ENCODE data around the gene ZNF248. TPM values are rescaled to one million over a fixed set of nuclear protein-coding genes. Genes with fewer than 3 reads are reported as not detected.

Gene ZNF248
- total and polyA plus RNA-seq, 11 donors = 5.0 to 14.7 (median 9.1) TPM

DNA sequence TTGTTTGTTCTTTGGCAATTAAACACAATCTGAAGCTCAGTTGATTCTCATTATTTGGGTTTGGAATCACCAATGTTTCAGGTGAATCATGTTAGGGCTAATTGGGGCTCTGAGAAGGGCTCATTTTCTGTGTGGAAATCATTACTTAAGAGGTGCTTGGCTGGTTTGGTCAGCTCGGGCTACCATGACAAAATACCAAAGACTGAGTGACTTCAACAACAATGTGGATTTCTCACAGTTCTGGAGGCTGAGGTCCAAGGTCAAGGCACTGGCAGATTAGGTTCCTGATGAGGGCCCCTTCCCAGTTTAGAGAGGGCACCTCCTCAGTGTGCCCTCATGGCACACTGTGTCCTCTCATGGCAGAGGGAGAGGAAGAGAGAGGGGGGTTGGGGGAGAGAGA, 121.3 kb downstream of the ZNF248 start:
- intact Hi-C loops (cut with DNase I) = no loop called here
- Histone ChIP-seq H3K9me3 (peaks cover 0 to 5% (median 0%) of the 10 kb centered on the region in 12 donors), H3K27me3 (peaks cover 0 to 9% (median 0%) of the 10 kb centered on the region in 9 donors), H3K27ac (no peak overlapping the region), H3K4me1 (no peaks in the 10 kb centered on the region), H3K36me3 (no peaks in the 10 kb centered on the region), H3K4me3 (no peak overlapping the region)
- 29 to 58% (median 33%) methylated on average over 1 of the region's 1 CpG for WGBS, 4 donors
- DNase-seq (no peak), ATAC-seq (no peak)
- TF ChIP-seq, protein P1, sequence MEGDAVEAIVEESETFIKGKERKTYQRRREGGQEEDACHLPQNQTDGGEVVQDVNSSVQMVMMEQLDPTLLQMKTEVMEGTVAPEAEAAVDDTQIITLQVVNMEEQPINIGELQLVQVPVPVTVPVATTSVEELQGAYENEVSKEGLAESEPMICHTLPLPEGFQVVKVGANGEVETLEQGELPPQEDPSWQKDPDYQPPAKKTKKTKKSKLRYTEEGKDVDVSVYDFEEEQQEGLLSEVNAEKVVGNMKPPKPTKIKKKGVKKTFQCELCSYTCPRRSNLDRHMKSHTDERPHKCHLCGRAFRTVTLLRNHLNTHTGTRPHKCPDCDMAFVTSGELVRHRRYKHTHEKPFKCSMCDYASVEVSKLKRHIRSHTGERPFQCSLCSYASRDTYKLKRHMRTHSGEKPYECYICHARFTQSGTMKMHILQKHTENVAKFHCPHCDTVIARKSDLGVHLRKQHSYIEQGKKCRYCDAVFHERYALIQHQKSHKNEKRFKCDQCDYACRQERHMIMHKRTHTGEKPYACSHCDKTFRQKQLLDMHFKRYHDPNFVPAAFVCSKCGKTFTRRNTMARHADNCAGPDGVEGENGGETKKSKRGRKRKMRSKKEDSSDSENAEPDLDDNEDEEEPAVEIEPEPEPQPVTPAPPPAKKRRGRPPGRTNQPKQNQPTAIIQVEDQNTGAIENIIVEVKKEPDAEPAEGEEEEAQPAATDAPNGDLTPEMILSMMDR (IDR thresholded peaks at IDR 0.05) = no peak
- TF ChIP-seq POLR2A (IDR thresholded peaks at IDR 0.05) = no peak

DNA sequence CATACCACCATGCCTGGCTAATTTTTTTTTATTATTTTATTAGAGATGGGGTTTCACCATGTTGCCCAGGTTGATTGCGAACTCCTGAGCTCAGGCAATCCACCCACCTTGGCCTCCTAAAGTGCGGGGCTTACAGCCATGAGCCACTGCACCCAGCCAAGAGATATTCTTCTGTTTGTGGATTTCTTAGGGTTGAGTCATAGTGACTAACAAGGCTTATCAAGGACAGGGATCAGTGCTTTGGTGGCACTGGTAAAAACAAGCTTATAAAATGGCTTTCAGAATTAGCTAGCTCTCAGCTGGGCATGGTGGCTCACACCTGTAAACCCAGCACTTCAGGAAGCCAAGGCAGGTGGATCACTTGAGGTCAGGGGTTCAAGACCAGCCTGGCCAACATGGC, 122.4 kb downstream of the ZNF248 start:
- intact Hi-C loops (cut with DNase I) = no loop called here
- no peak for ATAC-seq
- no peak overlapping the region for H3K27ac ChIP-seq
- H3K4me3 ChIP-seq = no peak overlapping the region
- peaks cover 0 to 5% (median 0%) of the 10 kb centered on the region in 12 donors for H3K9me3 ChIP-seq
- H3K4me1 ChIP-seq = no peaks in the 10 kb centered on the region
- DNase-seq = no peak
- peaks cover 0 to 9% (median 0%) of the 10 kb centered on the region in 9 donors for H3K27me3 ChIP-seq
- no peak for TF ChIP-seq POLR2A (IDR thresholded peaks at IDR 0.05)
- TF ChIP-seq, protein P1 (IDR thresholded peaks at IDR 0.05) = no peak
- WGBS, 4 donors = 68 to 85% (median 71%) methylated on average over 2 of the region's 2 CpGs
- no peaks in the 10 kb centered on the region for H3K36me3 ChIP-seq

Other genes starting within 250 kb of the ZNF248 start
- gene ZNF25, start 119.0 kb upstream of the ZNF248 start, total RNA-seq = 10 to 100 TPM; 10.7 to 20.2 (median 17.0) TPM
- gene ZNF25, start 119.0 kb upstream of the ZNF248 start, polyA plus RNA-seq = 1 to 10 TPM; 3.8 to 7.2 TPM
- gene ZNF33A, start 153.1 kb upstream of the ZNF248 start, total RNA-seq = 10 to 100 TPM; 15.6 to 29.7 (median 19.0) TPM
- gene ZNF33A, start 153.1 kb upstream of the ZNF248 start, polyA plus RNA-seq = 1 to 10 TPM; 8.9 to 9.4 TPM
- gene ZNF37A, start 236.7 kb upstream of the ZNF248 start, total RNA-seq = 10 to 100 TPM in 1 of 9 donors, 1 to 10 TPM in 8; 5.6 to 10.0 (median 7.8) TPM
- 1 to 10 TPM; 5.5 to 6.6 TPM for gene ZNF37A, start 236.7 kb upstream of the ZNF248 start, polyA plus RNA-seq